Measurements from ENCODE around the gene MGAT4B.

- no peak for TF ChIP-seq CTCF (IDR thresholded peaks at IDR 0.05)
- no peak for TF ChIP-seq EP300 (IDR thresholded peaks at IDR 0.05)
Measured at GRCh38 chr5:179836225-179837019, 29.8 kb upstream of the MGAT4B start.
